Stomach (tissue), 9 donors: ENCODE measurements around the gene ATG16L2. TPM values are rescaled to one million over a fixed set of nuclear protein-coding genes. Genes with fewer than 3 reads are reported as not detected.

Experiments
- DNase-seq, 2 donors: peaks; one replicate each; pipeline versions ENCODE4 v3.0.0 to v3.0.0-alpha.2; 2013 to 2019
- H3K27ac ChIP-seq, 5 donors: fragments of 200-600 bp in 4 of 5; sonication (generic) in 4 of 5; one replicate each; pipeline ENCODE4 v1.5.1; 2013 to 2019; ENCODE audit warnings: mild to moderate bottlenecking in 1 of 5, moderate library complexity in 1 of 5
- H3K27me3 ChIP-seq, 3 donors: fragments of 200-600 bp; sonication (generic); one replicate each; pipeline ENCODE4 v1.5.1; 2017 to 2019; ENCODE audit warnings: mixed run types in 1 of 3
- H3K36me3 ChIP-seq, 4 donors: fragments of 200-600 bp; sonication (generic); 1 replicate in 3 of 4; 2 replicates in 1 of 4; pipeline ENCODE4 v1.5.1; 2016 to 2019
- H3K4me1 ChIP-seq, 4 donors: fragments of 200-600 bp; sonication (generic); one replicate each; pipeline ENCODE4 v1.5.1; 2016 to 2019
- H3K4me3 ChIP-seq, 4 donors: fragments of 200-600 bp; sonication (generic) in 3 of 4; one replicate each; pipeline ENCODE4 v1.5.1; 2016 to 2019; ENCODE audit warnings: mild to moderate bottlenecking in 1 of 4
- H3K9me3 ChIP-seq, 4 donors: fragments of 200-600 bp; sonication (generic); one replicate each; pipeline ENCODE4 v1.5.1; 2016 to 2019
- CTCF ChIP-seq, 7 experiments: fragments of 450-650 bp in 4 of 7; fragments of 200-600 bp in 3 of 7; sonication (generic) in 3 of 7; IDR thresholded peaks; one replicate each; pipeline ENCODE4 v1.5.1; 2016 to 2019; ENCODE audit warnings: antibody characterized with exemption in 7 of 7, control low read depth in 2 of 7, mild to moderate bottlenecking in 1 of 7
- EP300 ChIP-seq: sonication (generic); formaldehyde crosslinking; IDR thresholded peaks from one replicate; pipeline ENCODE4 v1.6.1; 2017; ENCODE audit warnings: antibody characterized with exemption
- POLR2A ChIP-seq, 4 donors: fragments of 450-650 bp; IDR thresholded peaks; one replicate each; pipeline ENCODE4 v1.6.1; 2016; ENCODE audit warnings: antibody characterized with exemption in 4 of 4, control low read depth in 2 of 4, mild to moderate bottlenecking in 1 of 4, moderate library complexity in 1 of 4
- POLR2AphosphoS5 ChIP-seq, 3 donors: sonication (generic); formaldehyde crosslinking; IDR thresholded peaks; one replicate each; pipeline ENCODE4 v1.6.1; 2016; ENCODE audit warnings: antibody characterized with exemption in 3 of 3
- WGBS, 5 donors: extraction: QIAGEN DNeasy Blood & Tissue Kit in 3 of 5; methylation state at CpG; one replicate each; pipeline versions ENCODE4 v1.1.5 to v1.1.7; 2013 to 2018; 5-methylcytosine and 5-hydroxymethylcytosine counted together
- intact Hi-C: fragments of 100-400 bp; cut with DNase I; formaldehyde crosslinking; loops from one replicate; pipeline ENCODE4 v1.15.1; 2023; ENCODE audit warnings: low total_unique reads
- polyA plus RNA-seq, 3 donors: library from polyadenylated mRNA; stranded (reverse); fragments of 200-250 nt; gene quantifications; one replicate each; pipeline ENCODE4 v1.2.3, GENCODE V29; 2013
- total RNA-seq, 5 donors: library from RNA; depleted of rRNA; stranded (reverse); fragments of >200 nt; gene quantifications; one replicate each; pipeline versions ENCODE4 v1.1.0 to v1.2.3, GENCODE V29; 2014 to 2016
- donor health status: healthy with polysubstance abuse.
- donor health status: Bipolar disorder and iron deficiency.
- donor health status: healthy.

The ATG16L2 gene
- total and polyA plus RNA-seq, 8 donors = 13.0 to 266 (median 38.2) TPM

GRCh38 chr11:72812967-72813739 is 1.1 kb upstream of the ATG16L2 start:
- TF ChIP-seq CTCF (IDR thresholded peaks at IDR 0.05) = peak in 5 of 7 experiments; percentile 27 to 58 (median 39)
- TF ChIP-seq POLR2AphosphoS5 (IDR thresholded peaks at IDR 0.05) = no peak
- TF ChIP-seq POLR2A (IDR thresholded peaks at IDR 0.05) = no peak
- Histone ChIP-seq H3K27ac (peak overlapping the region; percentile 88 to 98 (median 96)), H3K36me3 (peaks cover 0 to 29% (median 21%) of the 10 kb centered on the region in 4 donors), H3K27me3 (no peaks in the 10 kb centered on the region), H3K9me3 (no peaks in the 10 kb centered on the region), H3K4me1 (peaks cover 27 to 64% (median 42%) of the 10 kb centered on the region in 4 donors), H3K4me3 (peak overlapping the region; percentile 89 to 95 (median 90))
- DNase-seq = peak; percentile 59 to 69
- intact Hi-C loops = loop anchor here (10.0 kb wide), 1 partner anchor 88 kb away; no protein-coding TSS in a partner anchor
- 7 to 17% (median 13%) methylated on average over 16 to 24 of the region's 24 CpGs for WGBS, 5 donors

DNA sequence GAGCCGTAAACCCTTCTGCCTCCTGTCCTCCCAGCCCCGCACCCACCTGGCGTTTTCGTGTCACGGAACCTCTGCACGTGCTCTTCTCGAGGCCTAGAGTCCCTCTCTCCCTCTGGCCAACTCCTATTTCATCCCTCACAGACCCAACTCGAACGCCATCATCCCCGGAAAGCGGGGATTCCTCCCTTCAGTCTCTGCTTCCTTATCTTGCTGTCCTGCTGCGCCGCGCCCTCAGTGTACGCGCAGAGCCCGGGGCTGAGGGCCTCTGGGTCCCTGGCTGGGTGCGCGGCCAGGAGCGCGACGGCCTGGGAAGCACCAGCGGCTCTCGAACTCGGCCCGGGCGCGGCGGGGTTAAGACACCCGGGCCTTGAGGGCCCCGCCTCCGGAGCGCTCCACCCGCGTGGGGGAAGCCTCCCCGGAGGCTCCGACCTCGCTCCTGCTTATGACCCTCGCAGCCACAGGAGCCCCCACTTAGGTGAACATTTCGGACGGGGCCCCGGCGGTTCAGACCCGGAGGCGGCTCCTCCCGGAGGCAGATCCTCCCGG is 398 bp upstream of the ATG16L2 start:
- Histone ChIP-seq H3K27ac (peak overlapping the region; percentile 88 to 98 (median 96)), H3K4me1 (peaks cover 27 to 59% (median 42%) of the 10 kb centered on the region in 4 donors), H3K36me3 (peaks cover 0 to 35% (median 27%) of the 10 kb centered on the region in 4 donors), H3K27me3 (no peaks in the 10 kb centered on the region), H3K9me3 (no peaks in the 10 kb centered on the region), H3K4me3 (peak overlapping the region; percentile 89 to 95 (median 90))
- peak; percentile 85 to 93 for DNase-seq
- TF ChIP-seq POLR2AphosphoS5 (IDR thresholded peaks at IDR 0.05) (peak in 1 of 3 donors; percentile 23), EP300 (no peak), POLR2A (IDR thresholded peaks at IDR 0.05) (peak in 1 of 4 donors; percentile 21), CTCF (IDR thresholded peaks at IDR 0.05) (no peak)
- intact Hi-C loops = loop anchor here (10.0 kb wide), 1 partner anchor 89 kb away; no protein-coding TSS in a partner anchor
- 0 to 1% (median 0%) methylated on average over 23 to 47 of the region's 47 CpGs for WGBS, 5 donors

DNA sequence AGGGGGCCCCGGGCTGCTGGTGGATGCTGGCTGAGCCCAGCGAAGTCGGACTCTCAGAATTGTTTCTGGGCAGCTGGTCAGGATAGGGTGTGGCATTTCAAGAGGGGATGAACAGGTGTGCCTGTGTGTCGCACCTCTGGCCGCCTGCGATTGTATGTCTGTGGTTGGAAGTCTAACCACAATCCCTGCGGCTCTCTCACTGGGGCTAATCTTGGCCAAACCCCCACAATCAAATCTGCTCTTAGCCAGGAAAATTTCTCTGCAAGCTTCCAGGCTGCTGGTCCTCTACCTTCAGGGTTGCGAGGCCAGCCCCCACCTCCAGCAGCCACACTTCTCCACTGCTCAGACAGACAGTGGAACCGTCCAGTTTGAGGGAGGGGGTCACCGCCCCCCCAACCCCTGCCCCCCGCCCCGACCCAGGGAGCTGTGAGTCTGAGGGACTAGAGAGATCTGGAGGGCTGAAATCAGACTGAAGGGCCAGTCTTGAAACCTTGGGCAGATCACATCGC is 953 bp downstream of the ATG16L2 start:
- Histone ChIP-seq H3K9me3 (no peaks in the 10 kb centered on the region), H3K36me3 (peaks cover 0 to 37% (median 27%) of the 10 kb centered on the region in 4 donors), H3K4me3 (peak overlapping the region; percentile 89 to 95 (median 90)), H3K4me1 (peaks cover 27 to 50% (median 42%) of the 10 kb centered on the region in 4 donors), H3K27me3 (no peaks in the 10 kb centered on the region), H3K27ac (peak overlapping the region; percentile 88 to 98 (median 96))
- WGBS, 5 donors = 12 to 20% (median 15%) methylated on average over 5 to 13 of the region's 13 CpGs
- DNase-seq = no peak
- no peak for TF ChIP-seq POLR2A (IDR thresholded peaks at IDR 0.05)
- no peak for TF ChIP-seq POLR2AphosphoS5 (IDR thresholded peaks at IDR 0.05)
- TF ChIP-seq EP300 = no peak
- TF ChIP-seq CTCF (IDR thresholded peaks at IDR 0.05) = no peak
- intact Hi-C loops = loop anchor here (10.0 kb wide), 1 partner anchor 90 kb away; no protein-coding TSS in a partner anchor

- Histone ChIP-seq H3K27ac (peak overlapping the region in 2 of 5 donors; percentile 93 to 96), H3K4me3 (peak overlapping the region in 3 of 4 donors; percentile 89 to 95 (median 91))
These were observed 2.3 kb downstream of the ATG16L2 start for GRCh38 chr11:72816404-72816990.

More at GRCh38 chr11:72816404-72816990, 2.3 kb downstream of the ATG16L2 start:
- H3K27me3 ChIP-seq = no peaks in the 10 kb centered on the region
- WGBS, 5 donors = 71 to 85% (median 80%) methylated on average over 2 to 7 of the region's 7 CpGs
- TF ChIP-seq EP300 = no peak
- TF ChIP-seq POLR2AphosphoS5 (IDR thresholded peaks at IDR 0.05) = no peak
- TF ChIP-seq CTCF (IDR thresholded peaks at IDR 0.05) = no peak
- TF ChIP-seq POLR2A (IDR thresholded peaks at IDR 0.05) = no peak
- no peak for DNase-seq
- peaks cover 32 to 59% (median 49%) of the 10 kb centered on the region in 4 donors for H3K4me1 ChIP-seq
- peaks cover 0 to 48% (median 29%) of the 10 kb centered on the region in 4 donors for H3K36me3 ChIP-seq
- H3K9me3 ChIP-seq = no peaks in the 10 kb centered on the region
- intact Hi-C loops = loop anchor here (10.0 kb wide), 1 partner anchor 92 kb away; no protein-coding TSS in a partner anchor
